Left lung (tissue), 10 donors: ENCODE data around the gene P2RY14. TPM values are rescaled to one million over a fixed set of nuclear protein-coding genes. Genes with fewer than 3 reads are reported as not detected.

ENCODE experiments used
- ATAC-seq: fragments of 200-7000 bp; cut with Tn5 transposase; one replicate; pipeline ENCODE4 v1.9.1; 2020; ENCODE audit warnings: moderate library complexity
- DNase-seq, 4 donors: peaks; one replicate each; pipeline ENCODE4 v3.0.0-alpha.2; 2013 to 2020
- H3K27ac ChIP-seq, 2 donors: fragments of 200-600 bp; sonication (generic) in 1 of 2; one replicate each; pipeline versions ENCODE4 v1.5.0 to v1.8.0; 2020 to 2021
- H3K27me3 ChIP-seq, 2 donors: fragments of 200-600 bp; sonication (generic) in 1 of 2; one replicate each; pipeline versions ENCODE4 v1.5.0 to v1.8.0; 2020 to 2021
- H3K36me3 ChIP-seq, 2 donors: fragments of 200-600 bp; sonication (generic) in 1 of 2; one replicate each; pipeline versions ENCODE4 v1.5.0 to v1.8.0; 2020 to 2021
- H3K4me1 ChIP-seq, 2 donors: fragments of 200-600 bp; one replicate each; pipeline ENCODE4 v1.8.0; 2021
- H3K4me3 ChIP-seq, 2 donors: fragments of 200-600 bp; sonication (generic) in 1 of 2; one replicate each; pipeline versions ENCODE4 v1.5.0 to v1.8.0; 2020 to 2021; ENCODE audit warnings: mild to moderate bottlenecking in 1 of 2
- H3K9me3 ChIP-seq, 2 donors: fragments of 200-600 bp; sonication (generic) in 1 of 2; one replicate each; pipeline versions ENCODE4 v1.5.0 to v1.8.0; 2020 to 2021
- intact Hi-C, 2 donors: fragments of 100-400 bp; cut with DNase I; formaldehyde crosslinking; loops; one replicate each; pipeline versions ENCODE4 v1.11.2 to v1.14.2; 2022
- polyA plus RNA-seq, 6 donors: library from polyadenylated mRNA; unstranded; fragments of 120-200 nt; gene quantifications; one replicate each; pipeline ENCODE4 v1.2.1, GENCODE V29; 2013; ENCODE audit not compliant: insufficient read length in 6 of 6
- total RNA-seq, 2 donors: library from RNA; stranded (reverse); fragmentation: NEBNext Ultra II Directional; extraction: Animal tissue kit (Norgen Biotek cat#: 25700); gene quantifications; one replicate each; pipeline ENCODE4 v1.2.1, GENCODE V29; 2021
- TF ChIP-seq, protein P1 (sequence below), 2 donors: fragments of 200-600 bp; sonication (generic) in 1 of 2; IDR thresholded peaks; one replicate each; pipeline versions ENCODE4 v1.5.0 to v1.8.0; 2021; ENCODE audit warnings: antibody characterized with exemption in 2 of 2
- donor health status: DM: no; HTN: yes; CAD: no.
- donor health status: DM: no; HTN: no; CAD: no.

P2RY14 gene
- total and polyA plus RNA-seq, 8 donors: 2.4 to 6.4 (median 4.3) TPM

DNA sequence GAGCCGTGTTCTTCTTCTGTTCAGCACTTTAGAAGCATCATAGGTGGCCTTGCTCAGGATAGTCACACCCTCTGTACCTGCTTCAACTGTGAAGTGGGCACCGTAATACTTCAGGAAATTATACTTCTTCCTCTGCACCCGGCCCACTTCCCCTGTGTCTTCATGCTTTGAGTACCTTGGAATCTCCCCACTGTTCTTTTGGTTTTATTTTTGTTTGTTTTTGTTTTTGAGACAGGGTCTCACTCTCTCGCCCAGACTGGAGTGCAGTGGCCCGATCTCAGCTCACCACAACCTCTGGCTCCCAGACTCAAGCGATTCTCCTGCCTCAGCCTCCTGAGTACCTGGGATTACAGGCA is 1.7 kb downstream of the P2RY14 start:
- peak overlapping the region in 1 of 2 donors; percentile 48 for H3K27ac ChIP-seq
- H3K27me3 ChIP-seq: no peaks in the 10 kb centered on the region
- DNase-seq: no peak
- H3K36me3 ChIP-seq: no peaks in the 10 kb centered on the region
- H3K9me3 ChIP-seq: no peaks in the 10 kb centered on the region
- no peak for ATAC-seq
- no peak overlapping the region for H3K4me3 ChIP-seq
- intact Hi-C loops: no loop called here
- TF ChIP-seq, protein P1, sequence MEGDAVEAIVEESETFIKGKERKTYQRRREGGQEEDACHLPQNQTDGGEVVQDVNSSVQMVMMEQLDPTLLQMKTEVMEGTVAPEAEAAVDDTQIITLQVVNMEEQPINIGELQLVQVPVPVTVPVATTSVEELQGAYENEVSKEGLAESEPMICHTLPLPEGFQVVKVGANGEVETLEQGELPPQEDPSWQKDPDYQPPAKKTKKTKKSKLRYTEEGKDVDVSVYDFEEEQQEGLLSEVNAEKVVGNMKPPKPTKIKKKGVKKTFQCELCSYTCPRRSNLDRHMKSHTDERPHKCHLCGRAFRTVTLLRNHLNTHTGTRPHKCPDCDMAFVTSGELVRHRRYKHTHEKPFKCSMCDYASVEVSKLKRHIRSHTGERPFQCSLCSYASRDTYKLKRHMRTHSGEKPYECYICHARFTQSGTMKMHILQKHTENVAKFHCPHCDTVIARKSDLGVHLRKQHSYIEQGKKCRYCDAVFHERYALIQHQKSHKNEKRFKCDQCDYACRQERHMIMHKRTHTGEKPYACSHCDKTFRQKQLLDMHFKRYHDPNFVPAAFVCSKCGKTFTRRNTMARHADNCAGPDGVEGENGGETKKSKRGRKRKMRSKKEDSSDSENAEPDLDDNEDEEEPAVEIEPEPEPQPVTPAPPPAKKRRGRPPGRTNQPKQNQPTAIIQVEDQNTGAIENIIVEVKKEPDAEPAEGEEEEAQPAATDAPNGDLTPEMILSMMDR (IDR thresholded peaks at IDR 0.05): no peak
- H3K4me1 ChIP-seq: peaks cover 0 to 22% of the 10 kb centered on the region in 2 donors

DNA sequence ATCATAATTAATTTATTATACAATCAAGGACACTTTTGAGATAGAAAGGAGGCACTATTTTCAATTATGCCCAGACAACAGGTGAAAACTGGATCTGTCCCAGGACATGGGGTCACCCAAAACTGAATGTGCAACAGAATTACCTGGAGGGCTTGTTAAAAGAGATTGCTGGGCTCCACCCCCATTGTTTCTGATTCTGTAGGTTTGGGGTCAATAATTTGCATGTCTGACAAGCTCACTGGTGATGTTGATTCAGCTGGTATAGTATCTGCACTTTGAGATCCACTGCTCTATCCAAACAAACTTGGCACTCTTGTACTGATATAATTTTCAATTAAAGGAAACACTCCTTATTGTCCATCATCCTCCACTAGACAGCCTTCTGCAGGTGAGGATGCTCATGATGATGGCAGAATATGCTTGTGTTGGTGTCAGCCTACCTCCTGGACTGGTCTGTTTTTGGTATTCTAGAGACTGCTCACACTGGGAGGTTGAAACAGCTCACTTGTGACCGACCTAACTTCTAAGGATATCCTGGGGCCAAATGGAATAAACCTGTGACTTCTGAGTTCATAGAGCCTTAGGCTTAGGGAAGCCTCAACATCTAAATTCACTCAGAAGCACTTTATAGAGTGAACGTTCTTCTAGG is 2.2 kb downstream of the P2RY14 start:
- DNase-seq (no peak), ATAC-seq (no peak)
- Histone ChIP-seq H3K4me1 (peaks cover 0 to 22% of the 10 kb centered on the region in 2 donors), H3K27me3 (no peaks in the 10 kb centered on the region), H3K4me3 (no peak overlapping the region), H3K27ac (peak overlapping the region in 1 of 2 donors; percentile 48), H3K36me3 (no peaks in the 10 kb centered on the region), H3K9me3 (no peaks in the 10 kb centered on the region)
- intact Hi-C loops: no loop called here
- TF ChIP-seq, protein P1 (IDR thresholded peaks at IDR 0.05): no peak

DNA sequence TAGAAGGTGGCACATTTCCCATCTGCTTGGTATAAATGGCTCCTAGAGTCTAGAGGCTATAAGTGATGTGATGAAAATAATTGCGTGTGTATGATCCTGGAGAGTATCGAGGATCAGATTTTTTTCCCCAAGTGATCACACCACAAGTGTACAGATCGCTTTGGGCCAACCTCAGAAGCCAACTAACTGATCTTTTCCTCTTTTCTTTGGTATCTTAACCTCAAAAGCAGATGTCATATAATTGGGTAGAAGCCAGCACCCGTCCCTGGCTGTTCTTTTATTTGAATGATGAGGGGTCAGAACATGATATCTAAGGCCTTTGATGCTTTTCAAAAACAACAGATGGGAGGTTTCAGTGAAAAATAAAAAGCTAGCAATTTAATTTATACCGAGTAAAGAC is 3.3 kb downstream of the P2RY14 start:
- TF ChIP-seq, protein P1 (IDR thresholded peaks at IDR 0.05): no peak
- H3K4me1 ChIP-seq: peaks cover 0 to 22% of the 10 kb centered on the region in 2 donors
- ATAC-seq (no peak), DNase-seq (no peak)
- no peaks in the 10 kb centered on the region for H3K36me3 ChIP-seq
- intact Hi-C loops: no loop called here
- no peak overlapping the region for H3K27ac ChIP-seq
- H3K27me3 ChIP-seq: no peaks in the 10 kb centered on the region
- no peak overlapping the region for H3K4me3 ChIP-seq
- no peaks in the 10 kb centered on the region for H3K9me3 ChIP-seq

DNA sequence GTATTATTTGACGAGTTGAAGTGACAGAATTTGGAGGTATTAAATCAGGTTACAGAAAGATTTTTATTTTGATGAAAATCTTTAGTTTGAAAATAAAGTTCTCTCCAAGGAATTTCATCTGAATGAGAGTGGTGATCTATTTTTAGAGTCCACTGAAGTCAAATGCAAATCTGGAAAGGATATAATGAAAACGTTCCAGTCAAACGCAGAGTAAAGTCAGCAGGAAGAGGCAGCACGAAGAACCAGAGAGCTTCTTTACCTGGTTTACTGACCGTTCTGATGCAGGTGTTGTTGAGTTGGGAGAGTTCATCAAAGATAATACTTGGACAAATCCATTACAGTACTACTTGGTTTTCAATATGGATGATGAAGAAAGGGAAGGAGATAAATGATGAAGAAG is 8.7 kb downstream of the P2RY14 start:
- intact Hi-C loops: no loop called here

More for the DNA sequence above, 8.7 kb downstream of the P2RY14 start:
- DNase-seq (no peak), ATAC-seq (no peak)
- Histone ChIP-seq H3K27me3 (no peaks in the 10 kb centered on the region), H3K4me1 (no peaks in the 10 kb centered on the region), H3K36me3 (no peaks in the 10 kb centered on the region), H3K9me3 (no peaks in the 10 kb centered on the region), H3K4me3 (no peak overlapping the region), H3K27ac (no peak overlapping the region)
- TF ChIP-seq, protein P1 (IDR thresholded peaks at IDR 0.05): no peak
